Lung microvascular endothelial cell (primary cell): ENCODE data around the gene PPM1A. TPM values are rescaled to one million over a fixed set of nuclear protein-coding genes. Genes with fewer than 3 reads are reported as not detected.
A peak's percentile ranks its signal among the peaks of the same experiment; 100 is the strongest.

Source experiments
- DNase-seq, 2 donors: peaks; one replicate each; pipeline versions ENCODE4 v3.0.0 to v3.0.0-alpha.2; 2010; ENCODE audit warnings: low read depth in 2 of 2
- total RNA-seq: library from RNA; depleted of rRNA; stranded (reverse); fragments of >200 nt; gene quantifications from 2 replicates; pipeline ENCODE4 v1.2.1, GENCODE V29; 2014

Gene PPM1A
- 10.2 and 13.5 TPM in 2 replicates for total RNA-seq

GRCh38 chr14:60248697-60249318, at the start of gene PPM1A:
Gene PPM1A, plus strand, starts transcription at chr14:60249221. Its CDS starts 33,483 bp downstream, at chr14:60282704.
- DNase-seq, result peak; percentile 97

- DNase-seq, result no peak
Measured at GRCh38 chr14:60199321-60199720, 49.7 kb upstream of the PPM1A start.

- DNase-seq, result no peak
Measured at GRCh38 chr14:60204104-60204842, 44.7 kb upstream of the PPM1A start.

- no peak for DNase-seq
Measured at GRCh38 chr14:60204843-60205774, 43.9 kb upstream of the PPM1A start.

- DNase-seq, result no peak
Measured at GRCh38 chr14:60206249-60206670, 42.8 kb upstream of the PPM1A start.

- no peak for DNase-seq
Measured at GRCh38 chr14:60206837-60207533, 42.0 kb upstream of the PPM1A start.

GRCh38 chr14:60210703-60211102, 38.3 kb upstream of the PPM1A start:
- DNase-seq, result no peak

- DNase-seq, result no peak
Measured at GRCh38 chr14:60211153-60211552, 37.9 kb upstream of the PPM1A start.

GRCh38 chr14:60212503-60213371, 36.3 kb upstream of the PPM1A start:
- no peak for DNase-seq

- DNase-seq, result no peak
Measured at GRCh38 chr14:60214003-60214402, 35.0 kb upstream of the PPM1A start.

GRCh38 chr14:60214415-60215126, 34.5 kb upstream of the PPM1A start:
- no peak for DNase-seq

- DNase-seq, result no peak
Measured at GRCh38 chr14:60215127-60215444, 33.9 kb upstream of the PPM1A start.

- DNase-seq, result no peak
Measured at GRCh38 chr14:60215520-60216420, 33.3 kb upstream of the PPM1A start.

GRCh38 chr14:60217713-60218112, 31.3 kb upstream of the PPM1A start:
- DNase-seq, result no peak

GRCh38 chr14:60220084-60220483, 28.9 kb upstream of the PPM1A start:
- DNase-seq, result no peak

GRCh38 chr14:60220917-60221316, 28.1 kb upstream of the PPM1A start:
- DNase-seq, result no peak

GRCh38 chr14:60221457-60221856, 27.6 kb upstream of the PPM1A start:
- no peak for DNase-seq

GRCh38 chr14:60222820-60223219, 26.2 kb upstream of the PPM1A start:
- DNase-seq, result no peak

- no peak for DNase-seq
Measured at GRCh38 chr14:60225265-60225664, 23.8 kb upstream of the PPM1A start.
